Smooth muscle cell (in vitro differentiated cells): ENCODE data around the gene ACOX3. TPM values are rescaled to one million over a fixed set of nuclear protein-coding genes. Genes with fewer than 3 reads are reported as not detected.

Experiments used
- DNase-seq: peaks from one replicate; lab custom pipeline; 2025; ENCODE audit not compliant: unreplicated experiment; lab: John Stamatoyannopoulos, UW
- H2AFZ ChIP-seq: fragments of 200-600 bp; sonication (generic); 2 replicates; pipeline ENCODE4 v1.6.0; 2016; ENCODE audit warnings: antibody characterized with exemption, low read depth, mild to moderate bottlenecking
- H3F3A ChIP-seq: fragments of 200-600 bp; sonication (generic); 2 replicates; pipeline ENCODE4 v1.6.0; 2017; ENCODE audit warnings: antibody characterized with exemption, low read depth
- H3K27ac ChIP-seq: fragments of 200-600 bp; sonication (generic); 2 replicates; pipeline ENCODE4 v1.5.1; 2016; ENCODE audit warnings: low read depth, mild to moderate bottlenecking
- H3K27me3 ChIP-seq: fragments of 200-600 bp; sonication (generic); 2 replicates; pipeline ENCODE4 v1.6.1; 2016; ENCODE audit warnings: low read depth, mild to moderate bottlenecking
- H3K36me3 ChIP-seq: fragments of 200-600 bp; sonication (generic); 2 replicates; pipeline ENCODE4 v1.5.1; 2016; ENCODE audit warnings: low read depth
- H3K4me1 ChIP-seq: fragments of 200-600 bp; sonication (generic); 2 replicates; pipeline ENCODE4 v1.5.1; 2016; ENCODE audit warnings: low read depth
- H3K4me2 ChIP-seq: fragments of 200-600 bp; sonication (generic); 2 replicates; pipeline ENCODE4 v1.6.0; 2016; ENCODE audit warnings: mild to moderate bottlenecking
- H3K4me3 ChIP-seq: fragments of 200-600 bp; sonication (generic); 2 replicates; pipeline ENCODE4 v1.5.1; 2016; ENCODE audit warnings: mild to moderate bottlenecking
- H3K79me2 ChIP-seq: fragments of 200-600 bp; sonication (generic); 2 replicates; pipeline ENCODE4 v1.6.0; 2016; ENCODE audit warnings: low read depth, mild to moderate bottlenecking
- H3K9ac ChIP-seq: fragments of 200-600 bp; sonication (generic); 2 replicates; pipeline ENCODE4 v1.6.0; 2016; ENCODE audit warnings: low read depth
- H3K9me3 ChIP-seq: fragments of 200-600 bp; sonication (generic); replicated peaks from 2 replicates; pipeline ENCODE4 v1.5.1; 2016; ENCODE audit warnings: low read depth
- H4K20me1 ChIP-seq: fragments of 200-600 bp; sonication (generic); 2 replicates; pipeline ENCODE4 v1.6.0; 2016; ENCODE audit warnings: low read depth
- WGBS: methylation state at CpG from one replicate; pipeline ENCODE4 v1.1.7; 2016; ENCODE audit warnings: low lambda C conversion rate; 5-methylcytosine and 5-hydroxymethylcytosine counted together
- polyA plus RNA-seq: library from polyadenylated mRNA; unstranded; fragments of >200 nt; fragmentation: Nextera tagmentation; extraction: Ambion mirVana; gene quantifications from 2 replicates; pipeline ENCODE4 v1.2.1, GENCODE V29; 2016
- total RNA-seq: library from RNA; depleted of rRNA; stranded (reverse); fragments of >200 nt; gene quantifications from 2 replicates; pipeline ENCODE4 v1.2.3, GENCODE V29; 2014
- TF ChIP-seq, protein P1 (sequence below): fragments of 200-600 bp; sonication (generic); IDR thresholded peaks from 2 replicates; pipeline ENCODE4 v1.5.1; 2017; ENCODE audit warnings: borderline replicate concordance, mild to moderate bottlenecking, antibody characterized with exemption; ENCODE audit not compliant: insufficient read depth, poor library complexity, severe bottlenecking

Gene ACOX3
- total and polyA plus RNA-seq, 2 experiments from 2014 or later: 25.0 to 27.9 TPM

DNA sequence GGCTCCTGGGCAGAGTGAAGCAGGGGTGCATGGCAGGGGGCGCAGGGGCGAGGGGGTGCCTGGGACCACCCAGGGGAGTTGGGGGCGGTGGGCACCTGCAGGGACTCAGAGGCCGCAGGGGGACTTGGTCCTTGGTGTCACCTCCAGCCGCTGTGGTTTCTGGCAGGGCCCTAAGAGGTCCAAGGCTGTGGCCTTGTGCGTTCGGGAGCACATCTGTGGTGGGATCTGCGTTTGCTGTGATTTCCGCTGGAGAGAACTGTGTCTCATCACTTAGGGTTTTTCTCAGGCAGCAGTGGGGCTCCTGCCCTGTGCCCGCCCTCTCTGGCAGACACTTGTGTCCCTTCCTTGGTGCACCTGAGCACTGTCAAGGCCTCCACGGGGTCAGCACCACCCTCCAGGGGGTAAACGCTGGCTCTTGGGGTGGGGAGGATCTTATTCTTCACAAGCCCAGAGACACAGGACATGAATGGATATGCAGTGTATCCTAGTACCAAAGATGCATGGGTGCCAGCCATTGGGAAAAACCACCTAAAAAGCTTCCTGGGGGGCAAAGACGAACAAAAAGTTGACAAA lies 66.5 kb downstream of the ACOX3 start:
- Histone ChIP-seq H3K9ac (no peak overlapping the region), H3F3A (no peaks in the 10 kb centered on the region), H3K9me3 (no peaks in the 10 kb centered on the region), H3K27ac (no peak overlapping the region), H4K20me1 (no peaks in the 10 kb centered on the region), H3K4me1 (no peaks in the 10 kb centered on the region), H3K27me3 (no peaks in the 10 kb centered on the region), H3K36me3 (no peaks in the 10 kb centered on the region), H3K4me2 (no peak overlapping the region), H2AFZ (no peak overlapping the region), H3K4me3 (no peak overlapping the region), H3K79me2 (no peaks in the 10 kb centered on the region)
- DNase-seq: no peak
- TF ChIP-seq, protein P1, sequence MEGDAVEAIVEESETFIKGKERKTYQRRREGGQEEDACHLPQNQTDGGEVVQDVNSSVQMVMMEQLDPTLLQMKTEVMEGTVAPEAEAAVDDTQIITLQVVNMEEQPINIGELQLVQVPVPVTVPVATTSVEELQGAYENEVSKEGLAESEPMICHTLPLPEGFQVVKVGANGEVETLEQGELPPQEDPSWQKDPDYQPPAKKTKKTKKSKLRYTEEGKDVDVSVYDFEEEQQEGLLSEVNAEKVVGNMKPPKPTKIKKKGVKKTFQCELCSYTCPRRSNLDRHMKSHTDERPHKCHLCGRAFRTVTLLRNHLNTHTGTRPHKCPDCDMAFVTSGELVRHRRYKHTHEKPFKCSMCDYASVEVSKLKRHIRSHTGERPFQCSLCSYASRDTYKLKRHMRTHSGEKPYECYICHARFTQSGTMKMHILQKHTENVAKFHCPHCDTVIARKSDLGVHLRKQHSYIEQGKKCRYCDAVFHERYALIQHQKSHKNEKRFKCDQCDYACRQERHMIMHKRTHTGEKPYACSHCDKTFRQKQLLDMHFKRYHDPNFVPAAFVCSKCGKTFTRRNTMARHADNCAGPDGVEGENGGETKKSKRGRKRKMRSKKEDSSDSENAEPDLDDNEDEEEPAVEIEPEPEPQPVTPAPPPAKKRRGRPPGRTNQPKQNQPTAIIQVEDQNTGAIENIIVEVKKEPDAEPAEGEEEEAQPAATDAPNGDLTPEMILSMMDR: no peak
- 95% methylated on average over 12 of the region's 13 CpGs for WGBS

DNA sequence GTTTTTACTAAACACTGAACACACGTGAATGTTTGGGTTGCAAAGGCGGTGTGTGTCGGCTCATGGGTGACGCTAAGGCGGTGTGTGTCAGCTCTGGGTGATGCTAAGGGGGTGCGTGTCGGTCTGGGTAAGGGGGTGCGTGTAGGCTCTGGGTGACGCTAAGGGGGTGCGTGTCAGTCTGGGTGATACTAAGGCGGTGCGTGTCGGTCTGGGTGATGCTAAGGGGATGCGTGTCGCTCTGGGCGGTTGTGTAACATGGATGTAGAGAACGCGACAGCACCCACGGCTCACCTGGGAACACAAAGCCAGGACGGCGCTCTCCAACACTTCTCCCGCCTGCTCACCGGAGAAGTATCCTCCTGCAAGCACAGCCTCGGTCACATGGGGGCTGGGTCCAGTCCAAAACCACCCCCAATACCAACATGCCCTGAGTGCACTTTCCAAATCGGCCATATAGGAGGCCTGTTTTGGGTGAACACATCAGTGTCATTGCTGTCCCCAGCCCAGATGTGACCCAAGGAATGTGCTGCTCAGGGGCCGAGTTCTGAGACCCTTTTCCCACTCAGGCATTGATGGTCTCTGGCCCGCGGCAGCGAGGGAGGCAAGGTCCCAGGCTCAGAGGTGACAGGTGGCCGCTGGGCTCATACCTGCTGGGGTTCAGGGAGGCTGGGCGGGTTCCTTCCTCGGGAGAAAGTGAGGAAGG lies 67.1 kb downstream of the ACOX3 start:
- no peak overlapping the region for H3K4me2 ChIP-seq
- no peaks in the 10 kb centered on the region for H3K9me3 ChIP-seq
- no peak overlapping the region for H2AFZ ChIP-seq
- no peaks in the 10 kb centered on the region for H3K4me1 ChIP-seq
- WGBS: 93% methylated on average over 29 of the region's 32 CpGs
- no peaks in the 10 kb centered on the region for H3F3A ChIP-seq
- H3K9ac ChIP-seq: no peak overlapping the region
- H3K27me3 ChIP-seq: no peaks in the 10 kb centered on the region
- H4K20me1 ChIP-seq: no peaks in the 10 kb centered on the region
- H3K79me2 ChIP-seq: no peaks in the 10 kb centered on the region
- no peaks in the 10 kb centered on the region for H3K36me3 ChIP-seq
- no peak for DNase-seq
- TF ChIP-seq, protein P1: no peak
- no peak overlapping the region for H3K27ac ChIP-seq
- H3K4me3 ChIP-seq: no peak overlapping the region

DNA sequence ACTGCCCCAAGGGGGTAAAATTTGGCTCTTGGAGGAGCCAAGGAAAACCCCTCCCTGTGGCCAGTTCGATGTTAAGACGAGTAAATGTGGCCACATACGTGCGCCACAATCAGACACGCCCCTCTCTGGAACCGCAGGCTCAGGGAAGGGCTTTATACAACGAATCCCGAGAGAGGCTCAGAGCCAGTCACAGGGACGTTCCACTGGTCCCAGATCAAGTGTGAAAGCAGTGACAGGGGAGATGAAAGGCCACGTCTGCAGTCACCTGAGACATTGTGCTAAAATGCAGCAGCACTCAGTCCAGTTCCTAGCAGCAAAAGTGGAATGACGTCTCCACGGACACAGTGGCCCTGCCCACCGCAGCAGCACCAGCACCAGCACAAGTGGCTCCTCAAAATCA lies 68.0 kb downstream of the ACOX3 start:
- Histone ChIP-seq H3K9me3 (no peaks in the 10 kb centered on the region), H3F3A (no peaks in the 10 kb centered on the region), H3K27me3 (no peaks in the 10 kb centered on the region), H3K4me3 (no peak overlapping the region), H3K4me1 (no peaks in the 10 kb centered on the region), H3K27ac (no peak overlapping the region), H4K20me1 (no peaks in the 10 kb centered on the region), H2AFZ (no peak overlapping the region), H3K36me3 (no peaks in the 10 kb centered on the region), H3K79me2 (no peaks in the 10 kb centered on the region), H3K9ac (no peak overlapping the region), H3K4me2 (no peak overlapping the region)
- TF ChIP-seq, protein P1: no peak
- 92% methylated on average over 13 of the region's 13 CpGs for WGBS
- DNase-seq: no peak

DNA sequence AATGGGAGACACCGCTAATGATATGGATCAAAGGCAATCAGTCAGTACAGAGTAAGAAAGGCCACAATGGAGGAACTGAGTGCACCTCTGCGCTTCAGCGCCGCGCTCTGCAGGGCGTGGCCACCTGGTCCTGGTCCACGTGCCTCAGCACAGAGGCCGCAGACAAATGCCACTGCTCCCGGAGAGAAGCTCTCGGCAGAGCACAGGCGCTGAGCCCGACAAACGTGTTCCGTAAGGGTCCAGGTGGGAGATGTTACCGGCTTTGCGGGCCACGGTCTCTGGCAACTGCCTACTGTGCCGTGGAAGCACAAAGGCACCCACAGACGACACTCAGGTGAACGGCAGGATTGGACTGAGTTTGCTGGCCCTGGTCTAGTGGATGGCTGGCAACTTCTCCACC lies 68.9 kb downstream of the ACOX3 start:
- Histone ChIP-seq H3K4me3 (no peak overlapping the region), H2AFZ (no peak overlapping the region), H3K9ac (no peak overlapping the region), H3K27ac (no peak overlapping the region), H3K9me3 (no peaks in the 10 kb centered on the region), H3K4me1 (no peaks in the 10 kb centered on the region), H3K79me2 (no peaks in the 10 kb centered on the region), H3F3A (no peaks in the 10 kb centered on the region), H3K27me3 (no peaks in the 10 kb centered on the region), H3K4me2 (peak overlapping the region; percentile 22), H3K36me3 (no peaks in the 10 kb centered on the region), H4K20me1 (no peaks in the 10 kb centered on the region)
- 96% methylated on average over 20 of the region's 20 CpGs for WGBS
- TF ChIP-seq, protein P1: no peak
- DNase-seq: no peak
